ENCODE data around the gene CLDN2. TPM values are rescaled to one million over a fixed set of nuclear protein-coding genes. Genes with fewer than 3 reads are reported as not detected.
"Not testable (repeated sequence)": the region's sequence is repeated elsewhere in the genome, so short reads cannot be mapped to it uniquely, and the experiment has no call there.

CLDN2 gene
- total RNA-seq, 2 experiments from 2014 or later: not detected

DNA sequence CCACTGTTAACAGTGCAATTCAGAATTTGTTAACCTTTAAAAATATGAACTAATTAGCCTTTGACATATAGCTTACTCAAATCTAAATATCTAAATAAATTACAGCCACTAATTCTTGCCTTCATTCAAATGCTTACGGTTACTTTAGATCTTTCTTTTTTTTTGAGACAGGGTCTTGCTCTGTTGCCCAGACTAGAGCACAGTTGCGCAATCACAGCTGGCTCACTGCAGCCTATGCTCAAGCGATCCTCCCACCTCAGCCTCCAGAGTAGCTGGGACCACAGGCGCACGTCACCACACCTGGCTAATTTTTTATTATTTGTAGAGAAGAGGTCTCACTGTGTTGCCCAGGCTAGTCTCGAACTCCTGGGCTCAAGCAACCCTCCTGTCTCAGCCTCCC lies 31.0 kb downstream of the CLDN2 start:
- no peaks in the 10 kb centered on the region for H3K27me3 Mint-ChIP-seq (ENCODE audit: low read depth)
- ATAC-seq (no peak), DNase-seq (no peak)
- POLR2A ChIA-PET: no interaction called here
- no peaks in the 10 kb centered on the region for H3K4me1 Mint-ChIP-seq (ENCODE audit: low read depth)
- H3K27ac Mint-ChIP-seq: no peak overlapping the region
- H3K9me3 Mint-ChIP-seq (ENCODE audit: insufficient read depth): no peaks in the 10 kb centered on the region
- CTCF ChIA-PET: interaction anchor here (0.9 kb wide), 1 partner anchor 52 kb away, joined by 4 read pairs; no protein-coding TSS in a partner anchor
- H3K36me3 Mint-ChIP-seq (ENCODE audit: low read depth): no peaks in the 10 kb centered on the region
- H3K4me3 Mint-ChIP-seq: no peak overlapping the region

GRCh38 chrX:106952089-106952488 lies 31.9 kb downstream of the CLDN2 start:
- Mint-ChIP-seq H3K36me3 (ENCODE audit: low read depth) (no peaks in the 10 kb centered on the region), H3K4me1 (ENCODE audit: low read depth) (no peaks in the 10 kb centered on the region), H3K27ac (no peak overlapping the region), H3K27me3 (ENCODE audit: low read depth) (no peaks in the 10 kb centered on the region), H3K4me3 (no peak overlapping the region), H3K9me3 (ENCODE audit: insufficient read depth) (no peaks in the 10 kb centered on the region)
- DNase-seq: no peak
- no peak for ATAC-seq
- ChIA-PET CTCF (interaction anchor here (0.9 to 1.1 kb wide), 2 partner anchors 55 to 58 kb away, joined by 3 read pairs; no protein-coding TSS in a partner anchor), POLR2A (no interaction called here)

GRCh38 chrX:106952538-106952937 lies 32.3 kb downstream of the CLDN2 start:
- no peaks in the 10 kb centered on the region for H3K9me3 Mint-ChIP-seq (ENCODE audit: insufficient read depth)
- H3K4me1 Mint-ChIP-seq (ENCODE audit: low read depth): no peaks in the 10 kb centered on the region
- H3K27ac Mint-ChIP-seq: no peak overlapping the region
- H3K36me3 Mint-ChIP-seq (ENCODE audit: low read depth): no peaks in the 10 kb centered on the region
- DNase-seq: no peak
- no peaks in the 10 kb centered on the region for H3K27me3 Mint-ChIP-seq (ENCODE audit: low read depth)
- H3K4me3 Mint-ChIP-seq: no peak overlapping the region
- CTCF ChIA-PET: interaction anchor here (0.9 to 1.1 kb wide), 2 partner anchors 55 to 58 kb away, joined by 3 read pairs; no protein-coding TSS in a partner anchor
- POLR2A ChIA-PET: no interaction called here
- no peak for ATAC-seq

GRCh38 chrX:106952988-106953387 lies 32.8 kb downstream of the CLDN2 start:
- POLR2A ChIA-PET: no interaction called here
- no peaks in the 10 kb centered on the region for H3K4me1 Mint-ChIP-seq (ENCODE audit: low read depth)
- CTCF ChIA-PET: interaction anchor here (0.9 to 1.1 kb wide), 2 partner anchors 56 to 59 kb away, joined by 3 read pairs; no protein-coding TSS in a partner anchor
- ATAC-seq: no peak
- H3K9me3 Mint-ChIP-seq (ENCODE audit: insufficient read depth): no peaks in the 10 kb centered on the region
- H3K27ac Mint-ChIP-seq: no peak overlapping the region
- DNase-seq: no peak
- no peak overlapping the region for H3K4me3 Mint-ChIP-seq
- no peaks in the 10 kb centered on the region for H3K27me3 Mint-ChIP-seq (ENCODE audit: low read depth)
- H3K36me3 Mint-ChIP-seq (ENCODE audit: low read depth): no peaks in the 10 kb centered on the region

DNA sequence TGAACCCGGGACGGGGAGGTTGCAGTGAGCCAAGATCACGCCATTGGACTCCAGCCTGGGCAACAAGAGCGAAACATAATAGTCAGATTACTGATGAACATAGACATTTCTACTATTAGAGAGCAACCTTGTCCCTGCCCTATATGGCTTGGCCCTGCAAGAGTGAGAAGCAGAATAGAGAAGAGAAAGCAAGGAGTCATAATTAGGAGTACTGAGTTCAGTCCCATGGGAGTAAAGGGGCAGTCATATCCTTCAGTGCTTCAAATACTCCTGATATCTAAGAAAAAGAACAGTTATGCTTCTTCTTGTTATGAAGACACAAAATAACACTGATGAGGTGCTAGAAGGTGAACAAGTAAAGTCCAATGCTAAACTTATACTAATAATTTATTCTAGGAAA lies 33.8 kb downstream of the CLDN2 start:
- POLR2A ChIA-PET: no interaction called here
- CTCF ChIA-PET: no interaction called here
- ATAC-seq: no peak
- H3K9me3 Mint-ChIP-seq (ENCODE audit: insufficient read depth): no peaks in the 10 kb centered on the region
- no peak overlapping the region for H3K4me3 Mint-ChIP-seq
- DNase-seq: no peak
- no peaks in the 10 kb centered on the region for H3K4me1 Mint-ChIP-seq (ENCODE audit: low read depth)
- no peak overlapping the region for H3K27ac Mint-ChIP-seq
- H3K27me3 Mint-ChIP-seq (ENCODE audit: low read depth): no peaks in the 10 kb centered on the region
- H3K36me3 Mint-ChIP-seq (ENCODE audit: low read depth): no peaks in the 10 kb centered on the region

GRCh38 chrX:106955004-106955772 lies 35.0 kb downstream of the CLDN2 start:
- no peaks in the 10 kb centered on the region for H3K4me1 Mint-ChIP-seq (ENCODE audit: low read depth)
- no peaks in the 10 kb centered on the region for H3K36me3 Mint-ChIP-seq (ENCODE audit: low read depth)
- no peak for ATAC-seq

DNA sequence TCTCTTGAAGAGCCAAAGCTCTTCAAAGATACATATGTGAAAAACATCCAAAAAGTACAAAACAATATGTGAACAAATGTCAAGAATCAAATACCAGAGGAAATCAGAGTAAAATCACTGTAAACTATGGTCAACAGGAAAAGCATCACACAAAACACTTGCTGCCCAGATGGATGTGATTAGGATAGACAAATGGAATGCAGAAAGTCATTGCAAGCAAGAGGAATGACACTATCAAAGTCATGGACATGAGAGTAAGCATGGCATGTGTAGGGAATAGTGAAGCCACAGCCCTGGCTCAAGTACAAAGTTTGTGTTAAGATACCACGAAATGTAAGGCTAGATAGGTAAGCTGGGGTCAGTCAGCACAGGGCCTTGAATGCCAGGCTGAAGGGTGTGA lies 37.7 kb downstream of the CLDN2 start:
- Mint-ChIP-seq H3K27me3 (ENCODE audit: low read depth) (no peaks in the 10 kb centered on the region), H3K9me3 (ENCODE audit: insufficient read depth) (no peaks in the 10 kb centered on the region), H3K4me1 (ENCODE audit: low read depth) (no peaks in the 10 kb centered on the region), H3K27ac (no peak overlapping the region), H3K36me3 (ENCODE audit: low read depth) (no peaks in the 10 kb centered on the region), H3K4me3 (no peak overlapping the region)
- CTCF ChIA-PET: no interaction called here
- no peak for ATAC-seq
- no peak for DNase-seq
- POLR2A ChIA-PET: no interaction called here

More at GRCh38 chrX:106955004-106955772, 35.0 kb downstream of the CLDN2 start:
- ChIA-PET CTCF (no interaction called here), POLR2A (no interaction called here)
- DNase-seq: no peak
- H3K27me3 Mint-ChIP-seq (ENCODE audit: low read depth): no peaks in the 10 kb centered on the region
- H3K9me3 Mint-ChIP-seq (ENCODE audit: insufficient read depth): no peaks in the 10 kb centered on the region
- no peak overlapping the region for H3K4me3 Mint-ChIP-seq
- H3K27ac Mint-ChIP-seq: no peak overlapping the region

DNA sequence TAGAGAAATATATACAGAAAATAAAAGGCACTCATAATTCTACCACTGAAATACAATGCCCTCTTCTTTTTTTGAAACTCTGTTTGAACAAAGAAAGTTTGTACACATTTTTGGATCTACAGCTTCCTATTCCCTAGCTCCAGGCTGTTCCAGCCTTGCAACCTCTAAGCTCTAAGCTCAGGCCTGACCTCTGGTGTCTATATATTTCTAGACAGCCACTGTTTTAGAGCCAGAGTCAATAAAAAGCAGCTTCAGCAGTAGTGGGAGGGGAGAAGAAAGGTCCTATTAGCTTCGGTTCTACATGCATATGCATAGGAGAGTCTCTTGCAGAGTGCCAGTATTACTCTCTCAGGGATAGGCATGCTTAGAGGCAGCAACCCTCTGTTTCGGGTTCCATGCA lies 39.7 kb downstream of the CLDN2 start:
- ATAC-seq (no peak), DNase-seq (no peak)
- peaks cover 2% of the 10 kb centered on the region for H3K36me3 Mint-ChIP-seq (ENCODE audit: low read depth)
- CTCF ChIA-PET: interaction anchor here (0.7 kb wide), 1 partner anchor 61 kb away, joined by 3 read pairs; no protein-coding TSS in a partner anchor
- H3K27me3 Mint-ChIP-seq (ENCODE audit: low read depth): no peaks in the 10 kb centered on the region
- H3K27ac Mint-ChIP-seq: no peak overlapping the region
- no peaks in the 10 kb centered on the region for H3K4me1 Mint-ChIP-seq (ENCODE audit: low read depth)
- no peaks in the 10 kb centered on the region for H3K9me3 Mint-ChIP-seq (ENCODE audit: insufficient read depth)
- no peak overlapping the region for H3K4me3 Mint-ChIP-seq
- POLR2A ChIA-PET: no interaction called here

DNA sequence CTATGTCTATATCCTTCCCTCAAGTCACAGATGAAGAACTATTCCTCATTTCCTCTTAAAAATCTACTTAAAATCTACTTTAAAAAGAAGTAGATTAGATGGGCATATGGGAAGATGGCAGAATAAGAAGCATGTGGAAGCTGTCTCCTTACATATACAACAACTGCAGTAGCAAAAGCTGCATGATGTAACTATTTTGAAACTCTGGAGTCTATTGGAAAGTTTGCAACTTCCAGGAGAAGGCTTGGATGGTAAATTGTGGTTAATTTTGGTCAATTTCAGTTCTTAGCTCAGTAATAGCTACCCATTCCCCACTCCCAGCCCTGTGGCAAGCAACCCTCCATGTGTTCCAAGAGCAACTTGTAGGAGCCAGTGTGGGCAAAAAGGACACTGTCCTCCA lies 42.9 kb downstream of the CLDN2 start:
- POLR2A ChIA-PET: no interaction called here
- ATAC-seq: no peak
- Mint-ChIP-seq H3K36me3 (ENCODE audit: low read depth) (peaks cover 4% of the 10 kb centered on the region), H3K4me3 (no peak overlapping the region), H3K27ac (no peak overlapping the region), H3K9me3 (ENCODE audit: insufficient read depth) (no peaks in the 10 kb centered on the region), H3K4me1 (ENCODE audit: low read depth) (no peaks in the 10 kb centered on the region), H3K27me3 (ENCODE audit: low read depth) (no peaks in the 10 kb centered on the region)
- no peak for DNase-seq
- CTCF ChIA-PET: no interaction called here

DNA sequence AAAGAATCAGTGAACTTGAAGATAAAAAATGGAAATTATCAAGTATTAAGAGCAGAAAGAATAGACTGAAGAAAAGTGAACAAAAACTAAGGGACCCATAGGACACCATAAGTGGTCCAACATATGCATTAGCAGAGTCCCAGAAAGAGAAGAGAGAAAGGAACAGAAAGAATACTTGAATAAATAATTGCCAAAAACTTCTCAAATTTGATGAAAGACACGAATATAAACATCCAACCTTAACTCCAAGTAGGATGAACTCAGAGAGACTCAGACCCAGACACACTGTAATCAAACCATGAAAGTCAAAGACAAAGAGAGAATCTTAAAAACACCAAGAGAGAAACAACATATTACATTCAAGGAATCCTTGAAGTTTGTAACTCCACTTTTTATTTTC lies 44.1 kb downstream of the CLDN2 start:
- H3K9me3 Mint-ChIP-seq (ENCODE audit: insufficient read depth): no peaks in the 10 kb centered on the region
- ATAC-seq (no peak), DNase-seq (no peak)
- H3K4me3 Mint-ChIP-seq: no peak overlapping the region
- ChIA-PET CTCF (no interaction called here), POLR2A (no interaction called here)
- peaks cover 4% of the 10 kb centered on the region for H3K36me3 Mint-ChIP-seq (ENCODE audit: low read depth)
- H3K4me1 Mint-ChIP-seq (ENCODE audit: low read depth): no peaks in the 10 kb centered on the region
- no peaks in the 10 kb centered on the region for H3K27me3 Mint-ChIP-seq (ENCODE audit: low read depth)
- H3K27ac Mint-ChIP-seq: no peak overlapping the region

- ATAC-seq; H3K4me1 Mint-ChIP-seq (ENCODE audit: low read depth); H3K36me3 Mint-ChIP-seq (ENCODE audit: low read depth); H3K4me3 Mint-ChIP-seq; H3K27ac Mint-ChIP-seq; CTCF ChIA-PET; DNase-seq; POLR2A ChIA-PET; H3K27me3 Mint-ChIP-seq (ENCODE audit: low read depth); H3K9me3 Mint-ChIP-seq (ENCODE audit: insufficient read depth): not testable (repeated sequence)
Observed at GRCh38 chrX:106966547-106966946, 46.3 kb downstream of the CLDN2 start.

GRCh38 chrX:106972896-106973295 lies 52.7 kb downstream of the CLDN2 start:
- Mint-ChIP-seq H3K27me3 (ENCODE audit: low read depth) (no peaks in the 10 kb centered on the region), H3K4me1 (ENCODE audit: low read depth) (no peaks in the 10 kb centered on the region), H3K4me3 (no peak overlapping the region), H3K36me3 (ENCODE audit: low read depth) (peaks cover 2% of the 10 kb centered on the region), H3K27ac (no peak overlapping the region), H3K9me3 (ENCODE audit: insufficient read depth) (no peaks in the 10 kb centered on the region)
- CTCF ChIA-PET: no interaction called here
- no peak for DNase-seq
- no peak for ATAC-seq
- POLR2A ChIA-PET: no interaction called here
